WI38 (cell line): ENCODE measurements around the gene SAMD4A.
"Not testable (repeated sequence)": the region's sequence is repeated elsewhere in the genome, so short reads cannot be mapped to it uniquely, and the experiment has no call there.

Experiments
- H3K4me3 ChIP-seq: 2 replicates; pipeline ENCODE4 v1.5.1; 2011; ENCODE audit warnings: low read depth, mild to moderate bottlenecking, control low read depth, low read length
- TF ChIP-seq, protein P1 (sequence below): IDR thresholded peaks from 2 replicates; pipeline ENCODE4 v1.5.1; 2012; ENCODE audit warnings: low read depth, mild to moderate bottlenecking, control low read depth, low read length

SAMD4A gene

DNA sequence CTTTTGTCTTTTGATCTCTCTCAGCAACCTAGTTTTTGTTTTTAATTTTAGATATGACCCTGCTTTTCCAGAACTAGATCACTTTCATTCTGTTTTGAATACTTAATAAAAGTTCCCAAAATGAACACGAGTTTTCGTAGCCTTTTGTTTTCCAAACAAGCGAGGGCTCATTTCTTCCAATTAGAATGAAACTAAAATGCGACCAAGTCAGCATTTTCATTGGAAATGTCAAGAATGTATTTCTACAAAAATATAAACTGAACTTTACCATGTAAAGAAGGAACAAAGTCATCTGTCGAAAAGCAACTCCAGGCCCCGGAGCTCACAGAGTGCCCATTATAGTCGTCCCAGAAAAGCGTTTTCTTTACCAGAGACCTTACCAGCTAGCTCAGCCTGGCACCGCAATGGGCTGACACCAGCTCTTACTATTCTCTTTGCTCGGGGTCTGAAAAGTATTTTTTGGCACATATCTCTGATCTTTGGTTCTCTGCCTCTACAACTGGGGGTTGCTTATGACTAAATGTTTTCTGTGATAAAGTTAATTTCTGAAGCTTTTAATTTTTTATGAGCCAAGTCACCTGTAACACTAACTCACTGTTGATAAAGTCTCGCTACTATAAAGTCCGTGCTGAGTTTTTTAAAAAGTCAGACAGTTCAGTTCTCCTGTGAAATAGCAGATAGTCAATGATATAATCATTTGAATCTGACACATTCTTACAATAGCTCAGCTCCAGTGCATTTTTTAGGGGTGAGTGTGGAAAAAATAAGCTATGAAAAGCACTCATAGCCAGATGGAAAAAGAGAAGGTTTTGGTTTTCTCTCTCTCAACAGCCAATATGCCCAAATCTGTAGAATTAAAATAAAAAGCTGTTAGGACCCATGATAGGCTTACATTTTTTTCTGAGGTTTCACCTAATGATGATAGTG lies 43.4 kb downstream of the SAMD4A start:
- TF ChIP-seq, protein P1, sequence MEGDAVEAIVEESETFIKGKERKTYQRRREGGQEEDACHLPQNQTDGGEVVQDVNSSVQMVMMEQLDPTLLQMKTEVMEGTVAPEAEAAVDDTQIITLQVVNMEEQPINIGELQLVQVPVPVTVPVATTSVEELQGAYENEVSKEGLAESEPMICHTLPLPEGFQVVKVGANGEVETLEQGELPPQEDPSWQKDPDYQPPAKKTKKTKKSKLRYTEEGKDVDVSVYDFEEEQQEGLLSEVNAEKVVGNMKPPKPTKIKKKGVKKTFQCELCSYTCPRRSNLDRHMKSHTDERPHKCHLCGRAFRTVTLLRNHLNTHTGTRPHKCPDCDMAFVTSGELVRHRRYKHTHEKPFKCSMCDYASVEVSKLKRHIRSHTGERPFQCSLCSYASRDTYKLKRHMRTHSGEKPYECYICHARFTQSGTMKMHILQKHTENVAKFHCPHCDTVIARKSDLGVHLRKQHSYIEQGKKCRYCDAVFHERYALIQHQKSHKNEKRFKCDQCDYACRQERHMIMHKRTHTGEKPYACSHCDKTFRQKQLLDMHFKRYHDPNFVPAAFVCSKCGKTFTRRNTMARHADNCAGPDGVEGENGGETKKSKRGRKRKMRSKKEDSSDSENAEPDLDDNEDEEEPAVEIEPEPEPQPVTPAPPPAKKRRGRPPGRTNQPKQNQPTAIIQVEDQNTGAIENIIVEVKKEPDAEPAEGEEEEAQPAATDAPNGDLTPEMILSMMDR: no peak
- H3K4me3 ChIP-seq: no peak overlapping the region

DNA sequence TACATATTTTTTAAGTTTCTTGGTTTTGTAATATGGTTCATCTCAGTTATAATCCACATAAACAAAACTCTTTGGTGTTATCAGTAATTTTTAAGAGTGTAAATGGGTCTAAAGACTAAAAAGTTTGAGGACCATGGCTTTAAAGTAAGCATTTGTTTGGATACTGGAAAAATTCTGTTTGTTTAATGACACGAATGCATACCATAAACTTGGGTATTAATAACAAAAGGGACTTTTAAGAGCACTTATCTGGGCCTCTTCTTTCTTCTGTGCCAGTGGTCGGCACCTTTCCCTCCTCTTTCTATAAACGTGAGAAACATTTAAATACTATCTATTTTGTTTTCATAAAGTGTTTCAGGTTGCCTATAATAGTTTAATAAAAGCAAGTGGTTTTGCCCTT lies 47.4 kb downstream of the SAMD4A start:
- TF ChIP-seq, protein P1: no peak
- no peak overlapping the region for H3K4me3 ChIP-seq

DNA sequence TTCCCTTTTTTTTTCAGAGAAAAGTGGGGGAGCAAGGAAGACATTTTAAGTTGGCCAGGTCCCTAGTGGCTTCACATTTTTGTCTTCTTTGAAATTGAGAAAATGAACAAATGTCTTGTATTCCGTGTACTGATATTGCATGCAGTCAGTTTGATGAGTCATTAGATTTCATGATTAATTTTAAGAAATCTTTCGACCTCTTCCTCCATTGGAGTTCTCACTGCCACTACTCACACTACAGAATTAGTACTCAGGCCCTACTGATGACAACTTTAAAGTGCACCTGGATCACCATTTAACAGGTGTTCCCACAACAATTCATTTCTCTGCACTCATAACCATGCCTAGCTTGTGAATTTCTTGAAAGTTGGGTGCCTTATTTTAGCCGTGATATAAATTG lies 50.5 kb downstream of the SAMD4A start:
- no peak overlapping the region for H3K4me3 ChIP-seq
- TF ChIP-seq, protein P1: no peak

DNA sequence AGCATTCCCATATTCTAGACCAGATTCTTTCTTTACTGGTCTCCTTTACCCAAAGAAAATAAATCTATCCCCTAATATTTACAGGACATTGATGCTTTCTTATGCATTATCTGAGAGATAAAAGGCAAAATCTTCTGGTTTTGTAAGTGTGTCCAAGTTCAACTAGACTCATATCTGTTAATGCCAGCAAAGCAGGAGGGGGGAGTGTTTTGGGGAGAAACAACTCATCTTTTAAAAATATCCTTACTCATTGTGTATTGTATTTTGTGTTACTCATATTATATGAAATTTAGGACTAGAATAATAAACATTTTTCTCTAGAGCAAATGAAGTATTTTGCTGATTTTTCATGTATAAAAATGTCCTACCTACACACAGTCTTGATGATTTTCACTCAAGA lies 54.8 kb downstream of the SAMD4A start:
- TF ChIP-seq, protein P1: no peak
- no peak overlapping the region for H3K4me3 ChIP-seq

DNA sequence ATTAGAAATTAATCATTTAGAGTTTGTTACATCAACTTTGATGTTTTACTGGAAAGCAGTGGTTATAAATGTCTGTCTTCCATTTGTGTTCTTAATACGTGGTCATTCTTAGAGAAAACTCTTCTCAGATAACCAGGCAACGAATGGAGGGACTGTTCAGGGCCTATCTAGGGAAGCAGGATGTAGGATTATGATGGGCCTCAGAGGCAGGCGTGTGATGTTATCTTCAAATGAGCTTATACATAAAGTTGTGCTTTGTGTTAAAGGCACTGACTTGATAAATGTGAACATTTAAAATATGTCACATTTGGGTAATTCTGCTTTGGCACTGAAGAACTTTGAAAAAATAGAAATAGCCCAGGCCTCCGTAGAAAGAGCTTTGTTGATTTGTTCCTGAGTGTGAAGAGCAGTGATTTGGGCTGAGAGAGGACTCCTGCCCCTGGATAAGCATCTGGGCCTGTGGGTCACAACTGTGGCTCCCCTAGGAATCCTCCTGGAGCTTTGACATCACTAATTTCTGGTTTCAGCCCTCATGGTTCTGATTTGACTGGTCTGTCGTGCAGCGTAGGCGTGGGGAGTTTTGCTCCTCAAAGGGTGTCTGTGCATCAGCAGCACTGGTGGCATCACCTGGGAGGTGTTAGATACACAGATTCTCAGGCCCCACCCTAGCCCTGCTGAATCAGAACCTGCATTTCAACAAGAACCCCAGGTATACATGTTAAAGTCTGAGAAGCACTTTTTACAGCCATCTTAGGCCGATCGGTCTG lies 55.4 kb downstream of the SAMD4A start:
- TF ChIP-seq, protein P1: no peak
- no peak overlapping the region for H3K4me3 ChIP-seq

DNA sequence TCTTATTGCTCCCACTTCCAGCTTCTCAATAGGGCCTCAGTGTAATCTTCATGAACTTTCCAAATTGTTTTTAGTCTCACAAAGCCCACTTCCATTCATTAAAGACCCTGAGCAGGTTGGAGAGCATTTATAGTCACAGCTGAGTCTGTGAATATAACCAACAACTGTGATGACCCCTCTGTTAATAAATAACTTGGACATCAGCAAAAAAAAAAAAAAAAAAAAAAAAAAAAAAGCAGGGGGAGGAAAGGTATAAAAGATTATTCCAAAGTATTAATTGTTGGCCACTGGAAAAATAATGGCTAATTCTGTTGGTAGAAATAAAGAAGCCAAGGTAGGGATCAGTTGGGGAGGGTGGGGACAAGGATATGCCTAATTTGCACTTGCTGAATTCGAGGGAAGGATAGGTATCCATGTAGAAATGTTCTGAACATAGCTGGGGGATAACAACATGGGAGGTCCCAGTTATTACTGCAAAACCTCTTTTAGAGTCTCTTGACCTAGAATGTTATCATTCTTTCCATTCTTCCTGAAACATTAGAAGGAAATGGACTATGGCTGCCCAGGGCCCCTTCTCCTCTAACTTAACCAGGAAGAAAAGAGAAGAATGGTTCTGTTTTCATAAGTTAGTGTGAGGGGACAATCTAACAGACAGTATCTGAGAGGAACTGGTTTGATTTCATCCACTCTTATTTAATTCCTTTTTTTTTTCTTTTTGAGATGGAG lies 56.5 kb downstream of the SAMD4A start:
- H3K4me3 ChIP-seq: no peak overlapping the region
- TF ChIP-seq, protein P1: no peak

DNA sequence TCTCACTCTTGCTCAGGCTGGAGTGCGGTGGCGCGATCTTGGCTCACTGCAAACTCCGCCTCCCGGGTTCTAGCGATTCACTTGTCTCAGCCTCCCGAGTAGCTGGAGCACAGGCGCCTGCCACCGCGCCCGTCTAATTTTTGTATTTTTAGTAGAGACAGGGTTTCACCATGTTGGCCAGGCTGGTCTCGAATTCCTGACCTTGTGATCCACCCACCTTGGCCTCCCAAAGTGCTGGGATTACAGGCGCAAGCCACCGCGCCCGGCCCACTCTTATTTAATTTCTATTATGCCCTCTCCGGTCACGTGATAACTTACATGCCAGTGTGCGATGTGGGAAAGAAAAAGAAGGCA lies 57.1 kb downstream of the SAMD4A start:
- H3K4me3 ChIP-seq: not testable (repeated sequence)
